Measurements from ENCODE around the gene ANTKMT. TPM values are rescaled to one million over a fixed set of nuclear protein-coding genes. Genes with fewer than 3 reads are reported as not detected.

ANTKMT gene
- total RNA-seq, 1 experiment from 2014 or later = 55.0 TPM

DNA sequence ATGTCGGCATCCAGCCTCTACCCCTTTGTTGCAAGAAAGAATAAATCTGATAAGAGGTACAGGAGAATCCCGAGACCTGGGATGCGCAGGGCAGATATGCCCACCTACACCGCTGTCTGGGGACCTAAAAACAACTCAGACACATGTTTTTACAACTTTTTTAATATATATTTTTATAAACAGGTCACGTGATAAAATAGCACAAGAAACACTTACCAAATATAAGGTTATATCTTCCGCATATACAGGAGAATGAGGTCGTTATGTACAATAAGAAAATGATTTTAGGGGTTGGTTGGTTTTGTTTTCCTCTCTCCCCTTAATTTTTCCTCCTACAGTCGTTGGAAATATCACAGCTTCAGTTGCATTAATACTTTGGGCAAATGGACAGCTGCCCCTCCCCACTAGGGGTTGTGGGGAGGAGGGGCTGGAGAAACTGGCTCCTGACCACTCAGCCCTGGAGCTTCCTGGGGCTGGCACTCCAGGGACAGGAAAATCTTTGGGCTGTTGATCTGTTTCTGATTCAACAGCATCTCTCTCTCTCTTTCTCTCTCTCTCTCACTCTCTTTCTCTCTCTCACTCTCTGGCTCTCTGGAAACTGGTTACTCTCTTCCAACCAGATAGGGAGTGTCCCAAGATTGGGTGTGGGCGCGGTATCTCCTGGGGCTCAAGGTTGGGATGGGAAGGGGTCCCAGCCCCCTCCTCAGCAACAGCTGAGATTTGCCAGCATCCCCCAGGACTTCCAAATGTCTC is 28.4 kb upstream of the ANTKMT start:
- CTCF ChIA-PET = no interaction called here
- no peak overlapping the region for H3K27ac ChIP-seq
- no TSS peak for BruUV-seq (replicated peaks)

DNA sequence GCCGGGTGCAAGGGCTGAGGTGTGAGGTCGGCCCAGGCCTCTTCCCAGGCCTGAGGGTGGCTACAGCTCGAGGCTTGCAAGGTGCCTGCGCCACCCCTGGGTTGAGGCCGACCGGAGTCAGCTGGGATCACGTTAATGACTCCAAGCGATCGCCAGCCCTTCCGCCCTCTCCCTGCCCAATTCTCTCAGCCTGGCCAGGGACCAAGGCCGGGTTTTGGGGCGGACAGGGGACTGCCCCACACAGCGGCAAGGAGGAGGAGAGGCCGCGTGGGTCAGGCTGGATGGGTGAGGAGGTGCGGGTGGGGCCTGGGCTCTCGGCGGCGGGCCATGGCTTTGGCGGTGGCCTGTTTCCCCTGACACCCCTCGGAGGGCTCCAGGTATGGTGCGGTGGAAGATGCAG is 27.6 kb upstream of the ANTKMT start:
- H3K27me3 ChIP-seq (ENCODE audit: insufficient read depth, low read depth) = no peaks in the 10 kb centered on the region
- no peak for DNase-seq
- POLR2A ChIA-PET (ENCODE audit: unreplicated experiment) = no interaction called here
- no peaks in the 10 kb centered on the region for H3K36me3 ChIP-seq (ENCODE audit: low read depth)
- intact Hi-C loops (cut with micrococcal nuclease; ENCODE audit: unreplicated experiment) = no loop called here
- H3K9me2 ChIP-seq (ENCODE audit: insufficient read depth) = no peaks in the 10 kb centered on the region
- H2AFZ ChIP-seq = no peak overlapping the region
- no peaks in the 10 kb centered on the region for H3K9me3 ChIP-seq (ENCODE audit: insufficient read depth, low read depth)
- no peaks in the 10 kb centered on the region for H4K20me1 ChIP-seq (ENCODE audit: insufficient read depth)
- no peak overlapping the region for H3K27ac ChIP-seq
- no peak overlapping the region for H3K4me2 ChIP-seq
- peaks cover 13% of the 10 kb centered on the region for H3K79me2 ChIP-seq (ENCODE audit: low read depth)
- no peak for TF ChIP-seq EZH2 (IDR thresholded peaks at IDR 0.05; ENCODE audit: low read depth)
- TF ChIP-seq, protein P1, sequence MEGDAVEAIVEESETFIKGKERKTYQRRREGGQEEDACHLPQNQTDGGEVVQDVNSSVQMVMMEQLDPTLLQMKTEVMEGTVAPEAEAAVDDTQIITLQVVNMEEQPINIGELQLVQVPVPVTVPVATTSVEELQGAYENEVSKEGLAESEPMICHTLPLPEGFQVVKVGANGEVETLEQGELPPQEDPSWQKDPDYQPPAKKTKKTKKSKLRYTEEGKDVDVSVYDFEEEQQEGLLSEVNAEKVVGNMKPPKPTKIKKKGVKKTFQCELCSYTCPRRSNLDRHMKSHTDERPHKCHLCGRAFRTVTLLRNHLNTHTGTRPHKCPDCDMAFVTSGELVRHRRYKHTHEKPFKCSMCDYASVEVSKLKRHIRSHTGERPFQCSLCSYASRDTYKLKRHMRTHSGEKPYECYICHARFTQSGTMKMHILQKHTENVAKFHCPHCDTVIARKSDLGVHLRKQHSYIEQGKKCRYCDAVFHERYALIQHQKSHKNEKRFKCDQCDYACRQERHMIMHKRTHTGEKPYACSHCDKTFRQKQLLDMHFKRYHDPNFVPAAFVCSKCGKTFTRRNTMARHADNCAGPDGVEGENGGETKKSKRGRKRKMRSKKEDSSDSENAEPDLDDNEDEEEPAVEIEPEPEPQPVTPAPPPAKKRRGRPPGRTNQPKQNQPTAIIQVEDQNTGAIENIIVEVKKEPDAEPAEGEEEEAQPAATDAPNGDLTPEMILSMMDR (conservative IDR thresholded peaks at IDR 0.05) = no peak
- BruUV-seq (replicated peaks) = no TSS peak
- no peak overlapping the region for H3K4me3 ChIP-seq
- CTCF ChIA-PET = no interaction called here
- H3F3A ChIP-seq (ENCODE audit: insufficient read depth, low read depth) = peaks cover 22% of the 10 kb centered on the region
- peaks cover 18% of the 10 kb centered on the region for H3K4me1 ChIP-seq (replicated peaks; ENCODE audit: insufficient read depth)

More for the DNA sequence above, 28.4 kb upstream of the ANTKMT start:
- Histone ChIP-seq H3K9me3 (ENCODE audit: insufficient read depth, low read depth) (no peaks in the 10 kb centered on the region), H3K27me3 (ENCODE audit: insufficient read depth, low read depth) (no peaks in the 10 kb centered on the region), H3K79me2 (ENCODE audit: low read depth) (peaks cover 13% of the 10 kb centered on the region), H4K20me1 (ENCODE audit: insufficient read depth) (no peaks in the 10 kb centered on the region; the same call in 1 of the 2 replicates), H3F3A (ENCODE audit: insufficient read depth, low read depth) (peaks cover 27% of the 10 kb centered on the region), H3K4me2 (no peak overlapping the region), H2AFZ (no peak overlapping the region), H3K4me3 (no peak overlapping the region), H3K4me1 (replicated peaks; ENCODE audit: insufficient read depth) (peaks cover 18% of the 10 kb centered on the region), H3K36me3 (ENCODE audit: low read depth) (no peaks in the 10 kb centered on the region), H3K9me2 (ENCODE audit: insufficient read depth) (no peaks in the 10 kb centered on the region)
- TF ChIP-seq, protein P1 (conservative IDR thresholded peaks at IDR 0.05) = no peak
- no peak for TF ChIP-seq EZH2 (IDR thresholded peaks at IDR 0.05; ENCODE audit: low read depth)
- POLR2A ChIA-PET (ENCODE audit: unreplicated experiment) = no interaction called here
- no peak for DNase-seq
- intact Hi-C loops (cut with micrococcal nuclease; ENCODE audit: unreplicated experiment) = no loop called here

GRCh38 chr16:693766-694165 is 27.2 kb upstream of the ANTKMT start:
- H3K4me3 ChIP-seq = no peak overlapping the region
- no peaks in the 10 kb centered on the region for H3K27me3 ChIP-seq (ENCODE audit: insufficient read depth, low read depth)
- no peak overlapping the region for H2AFZ ChIP-seq
- H4K20me1 ChIP-seq (ENCODE audit: insufficient read depth) = no peaks in the 10 kb centered on the region
- H3K4me1 ChIP-seq (replicated peaks; ENCODE audit: insufficient read depth) = peaks cover 18% of the 10 kb centered on the region
- ChIA-PET CTCF (no interaction called here), POLR2A (ENCODE audit: unreplicated experiment) (no interaction called here)
- H3K9me2 ChIP-seq (ENCODE audit: insufficient read depth) = no peaks in the 10 kb centered on the region
- no peaks in the 10 kb centered on the region for H3K36me3 ChIP-seq (ENCODE audit: low read depth)
- no peaks in the 10 kb centered on the region for H3K9me3 ChIP-seq (ENCODE audit: insufficient read depth, low read depth)
- TF ChIP-seq EZH2 (IDR thresholded peaks at IDR 0.05; ENCODE audit: low read depth) = no peak
- TF ChIP-seq, protein P1 (conservative IDR thresholded peaks at IDR 0.05) = no peak
- no peak overlapping the region for H3K27ac ChIP-seq
- peaks cover 22% of the 10 kb centered on the region for H3F3A ChIP-seq (ENCODE audit: insufficient read depth, low read depth)
- BruUV-seq (replicated peaks) = no TSS peak
- H3K4me2 ChIP-seq = no peak overlapping the region
- peaks cover 11% of the 10 kb centered on the region for H3K79me2 ChIP-seq (ENCODE audit: low read depth)
- intact Hi-C loops (cut with micrococcal nuclease; ENCODE audit: unreplicated experiment) = no loop called here
- DNase-seq = no peak

Measured in PC-9 (cell line).